Upper lobe of right lung (tissue), 1 donor: ENCODE results near the gene TSPAN15. TPM values are rescaled to one million over a fixed set of nuclear protein-coding genes. Genes with fewer than 3 reads are reported as not detected.

Experiments used
- ATAC-seq: fragments of 200-7000 bp; cut with Tn5 transposase; one replicate; pipeline ENCODE4 v1.9.1; 2020; ENCODE audit warnings: mild to moderate bottlenecking, moderate library complexity
- DNase-seq: peaks from one replicate; pipeline ENCODE4 v3.0.0-alpha.2; 2020
- H3K27ac ChIP-seq: fragments of 200-600 bp; one replicate; pipeline ENCODE4 v1.8.0; 2022
- H3K27me3 ChIP-seq: fragments of 200-600 bp; one replicate; pipeline ENCODE4 v1.8.0; 2022; ENCODE audit warnings: mild to moderate bottlenecking
- H3K36me3 ChIP-seq: fragments of 200-600 bp; one replicate; pipeline ENCODE4 v1.8.0; 2022
- H3K4me1 ChIP-seq: fragments of 200-600 bp; one replicate; pipeline ENCODE4 v1.8.0; 2022
- H3K4me3 ChIP-seq: fragments of 200-600 bp; one replicate; pipeline ENCODE4 v1.8.0; 2022; ENCODE audit warnings: mild to moderate bottlenecking
- H3K9me3 ChIP-seq: fragments of 200-600 bp; one replicate; pipeline ENCODE4 v1.8.0; 2022
- intact Hi-C: fragments of 100-400 bp; cut with DNase I; formaldehyde crosslinking; loops from one replicate; pipeline ENCODE4 v1.11.0; 2022
- total RNA-seq: library from RNA; stranded (reverse); fragmentation: NEBNext Ultra II Directional; extraction: Animal tissue kit (Norgen Biotek cat#: 25700); gene quantifications from one replicate; pipeline ENCODE4 v1.2.1, GENCODE V29; 2021
- TF ChIP-seq, protein P1 (sequence below): fragments of 200-600 bp; IDR thresholded peaks from one replicate; pipeline ENCODE4 v1.8.0; 2022; ENCODE audit warnings: antibody characterized with exemption
- donor health status: DM: no; HTN: yes; CAD: no; lungs with severe emphysema.

Gene TSPAN15
- total RNA-seq, 1 donor from 2014 or later, result 47.3 TPM

DNA sequence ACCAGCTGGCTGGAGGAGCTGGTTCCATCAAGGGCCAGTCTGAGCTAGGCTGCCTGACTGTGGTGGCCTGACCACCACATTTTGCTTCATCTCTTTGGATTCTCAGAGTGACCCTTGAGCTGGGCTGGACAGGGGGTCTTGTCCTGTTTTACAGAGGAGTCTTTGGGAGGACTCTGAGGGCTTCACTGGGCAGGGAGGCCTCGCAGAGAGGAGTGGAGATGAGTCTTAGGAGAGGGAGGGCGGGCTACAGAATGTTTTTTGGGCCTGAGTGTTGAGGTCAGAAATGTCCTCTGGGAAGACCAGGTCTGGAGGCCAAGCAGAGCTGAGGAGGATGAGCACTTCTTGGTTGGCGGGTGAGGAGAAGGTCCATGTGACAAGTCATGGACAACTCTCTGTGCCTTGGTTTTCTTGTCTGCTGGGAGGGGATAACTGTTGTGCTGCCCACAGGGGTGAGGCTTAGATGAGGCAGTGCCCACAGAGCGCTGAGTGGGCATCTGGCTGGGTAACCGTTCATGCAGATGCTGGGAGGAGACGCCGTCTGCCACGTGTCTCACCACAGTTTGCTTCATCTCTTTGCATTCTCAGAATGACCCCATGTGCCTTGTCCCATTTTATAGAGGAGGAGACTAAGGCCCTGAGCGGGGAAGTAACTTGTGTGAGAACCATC is 9.4 kb downstream of the TSPAN15 start:
- H3K9me3 ChIP-seq, result no peaks in the 10 kb centered on the region
- H3K4me1 ChIP-seq, result peaks cover 51% of the 10 kb centered on the region
- no peaks in the 10 kb centered on the region for H3K36me3 ChIP-seq
- intact Hi-C loops, result no loop called here
- TF ChIP-seq, protein P1, sequence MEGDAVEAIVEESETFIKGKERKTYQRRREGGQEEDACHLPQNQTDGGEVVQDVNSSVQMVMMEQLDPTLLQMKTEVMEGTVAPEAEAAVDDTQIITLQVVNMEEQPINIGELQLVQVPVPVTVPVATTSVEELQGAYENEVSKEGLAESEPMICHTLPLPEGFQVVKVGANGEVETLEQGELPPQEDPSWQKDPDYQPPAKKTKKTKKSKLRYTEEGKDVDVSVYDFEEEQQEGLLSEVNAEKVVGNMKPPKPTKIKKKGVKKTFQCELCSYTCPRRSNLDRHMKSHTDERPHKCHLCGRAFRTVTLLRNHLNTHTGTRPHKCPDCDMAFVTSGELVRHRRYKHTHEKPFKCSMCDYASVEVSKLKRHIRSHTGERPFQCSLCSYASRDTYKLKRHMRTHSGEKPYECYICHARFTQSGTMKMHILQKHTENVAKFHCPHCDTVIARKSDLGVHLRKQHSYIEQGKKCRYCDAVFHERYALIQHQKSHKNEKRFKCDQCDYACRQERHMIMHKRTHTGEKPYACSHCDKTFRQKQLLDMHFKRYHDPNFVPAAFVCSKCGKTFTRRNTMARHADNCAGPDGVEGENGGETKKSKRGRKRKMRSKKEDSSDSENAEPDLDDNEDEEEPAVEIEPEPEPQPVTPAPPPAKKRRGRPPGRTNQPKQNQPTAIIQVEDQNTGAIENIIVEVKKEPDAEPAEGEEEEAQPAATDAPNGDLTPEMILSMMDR, result no peak
- no peak overlapping the region for H3K4me3 ChIP-seq
- H3K27me3 ChIP-seq, result no peaks in the 10 kb centered on the region
- ATAC-seq, result peak; percentile 45
- DNase-seq, result no peak
- peak overlapping the region; percentile 30 for H3K27ac ChIP-seq

DNA sequence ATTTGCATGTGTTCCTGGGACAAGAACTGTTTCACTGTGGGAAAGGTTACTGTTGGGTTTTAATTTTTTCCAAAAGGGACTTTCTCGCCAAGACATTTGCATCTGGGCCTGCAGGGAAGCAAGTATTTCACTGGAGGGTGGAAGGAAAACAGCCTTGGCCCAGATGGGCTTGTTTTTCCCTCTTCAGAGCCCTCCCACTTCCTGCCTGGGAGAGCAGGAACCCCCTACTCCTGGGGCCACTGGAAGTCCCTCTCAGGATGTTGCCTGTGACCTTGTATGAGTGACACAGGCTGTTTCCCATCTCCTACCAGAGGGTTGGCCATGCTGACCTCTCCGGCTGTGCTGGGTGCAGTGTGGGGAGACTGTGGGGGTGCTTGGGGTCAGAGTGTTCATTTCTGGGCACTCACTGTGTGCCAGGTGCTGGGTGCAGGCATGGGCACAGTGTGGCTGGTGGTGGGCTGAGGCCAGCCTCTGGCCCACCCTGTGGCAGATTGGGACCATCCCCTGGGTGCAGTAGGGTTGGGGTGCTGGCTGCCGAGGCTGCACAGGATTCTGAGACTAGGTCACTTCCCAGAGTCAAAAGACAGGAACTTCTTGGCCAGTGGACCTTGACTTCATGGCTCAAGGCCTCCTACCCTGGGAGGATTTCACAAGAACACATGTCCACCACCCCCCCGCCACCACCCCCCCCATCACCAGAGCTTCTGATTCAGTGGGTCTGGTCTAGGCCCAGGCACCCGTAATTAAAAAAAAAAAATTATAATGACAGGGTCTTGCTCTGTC is 10.2 kb downstream of the TSPAN15 start:
- Histone ChIP-seq H3K36me3 (no peaks in the 10 kb centered on the region), H3K27ac (peak overlapping the region; percentile 30), H3K4me3 (no peak overlapping the region), H3K4me1 (peaks cover 56% of the 10 kb centered on the region), H3K27me3 (no peaks in the 10 kb centered on the region), H3K9me3 (no peaks in the 10 kb centered on the region)
- intact Hi-C loops, result no loop called here
- ATAC-seq (no peak), DNase-seq (no peak)
- TF ChIP-seq, protein P1, result no peak

DNA sequence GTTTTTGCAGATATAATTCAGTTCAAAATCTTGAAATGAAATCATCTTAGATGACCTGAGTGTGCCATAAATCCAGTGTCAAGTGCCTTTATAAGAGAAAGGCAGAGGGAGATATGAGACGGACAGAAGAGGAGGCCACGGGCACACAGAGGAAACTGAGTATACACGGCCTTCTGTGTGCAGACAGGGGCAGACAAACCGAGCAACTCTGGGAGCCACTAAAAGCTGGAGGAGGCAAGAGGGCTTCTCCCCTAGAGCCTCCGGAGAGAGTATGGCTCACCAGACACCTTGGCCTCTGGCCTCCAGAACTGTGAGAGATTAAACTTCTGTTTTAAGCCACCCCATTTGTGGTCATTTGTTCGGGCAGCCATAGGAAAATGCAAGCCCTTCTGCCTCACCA is 12.6 kb downstream of the TSPAN15 start:
- no peaks in the 10 kb centered on the region for H3K27me3 ChIP-seq
- ATAC-seq (no peak), DNase-seq (no peak)
- H3K27ac ChIP-seq, result peak overlapping the region; percentile 44
- no peak overlapping the region for H3K4me3 ChIP-seq
- H3K9me3 ChIP-seq, result no peaks in the 10 kb centered on the region
- TF ChIP-seq, protein P1, result no peak
- intact Hi-C loops, result no loop called here
- no peaks in the 10 kb centered on the region for H3K36me3 ChIP-seq
- peaks cover 47% of the 10 kb centered on the region for H3K4me1 ChIP-seq

DNA sequence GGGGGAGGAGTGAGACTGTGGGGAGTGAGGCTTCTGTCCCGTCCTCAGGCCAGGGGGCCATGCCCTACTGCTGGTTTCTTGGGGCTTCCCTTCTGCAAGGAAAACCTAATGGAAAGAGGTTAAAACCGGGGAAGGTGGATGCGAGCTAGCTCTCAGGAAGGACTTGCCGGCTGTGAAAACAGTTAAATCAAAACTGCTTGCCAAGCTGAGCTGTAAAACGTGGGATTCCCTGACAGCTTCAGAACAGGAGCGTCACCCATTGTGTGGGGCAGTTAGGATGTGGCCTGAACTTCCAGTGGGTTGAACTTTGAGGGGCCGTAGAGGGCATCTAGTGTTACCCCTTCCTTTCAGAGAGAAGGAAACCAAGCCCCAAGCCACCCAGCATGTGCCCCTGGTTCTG is 13.1 kb downstream of the TSPAN15 start:
- no peak for DNase-seq
- Histone ChIP-seq H3K27me3 (no peaks in the 10 kb centered on the region), H3K4me3 (no peak overlapping the region), H3K27ac (peak overlapping the region; percentile 44), H3K36me3 (no peaks in the 10 kb centered on the region), H3K9me3 (no peaks in the 10 kb centered on the region), H3K4me1 (peaks cover 52% of the 10 kb centered on the region)
- TF ChIP-seq, protein P1, result no peak
- intact Hi-C loops, result no loop called here
- no peak for ATAC-seq

DNA sequence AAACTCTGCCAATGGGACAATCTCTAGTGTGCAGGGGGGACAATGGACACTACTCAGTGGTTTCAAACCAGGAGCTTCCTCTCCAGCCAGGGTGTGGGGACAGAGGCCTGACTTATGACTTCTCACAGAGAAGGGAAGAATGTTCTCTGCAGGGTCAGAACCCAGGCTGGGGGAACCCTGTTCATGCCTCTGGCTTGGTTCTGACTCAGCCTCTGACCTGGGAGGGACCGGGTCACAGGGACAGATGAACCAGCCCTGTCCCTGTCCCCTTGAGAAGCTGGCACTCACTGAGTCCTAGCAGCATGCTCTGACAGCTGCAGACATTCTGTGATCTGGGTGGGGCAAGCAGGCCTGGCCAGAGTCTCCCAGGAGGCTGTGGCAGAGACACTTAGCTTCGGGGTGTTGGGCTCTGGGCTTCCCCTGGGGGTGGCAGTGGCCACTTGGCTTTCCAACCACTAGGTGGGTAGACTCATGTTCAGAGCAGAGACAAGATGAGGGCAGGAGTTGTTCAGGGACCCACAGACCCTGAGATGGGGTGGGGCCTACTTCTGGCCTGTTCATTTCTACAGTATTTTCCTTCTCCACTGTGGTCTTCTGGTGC is 13.6 kb downstream of the TSPAN15 start:
- Histone ChIP-seq H3K27me3 (no peaks in the 10 kb centered on the region), H3K36me3 (no peaks in the 10 kb centered on the region), H3K27ac (peak overlapping the region; percentile 44), H3K4me3 (no peak overlapping the region), H3K4me1 (peaks cover 57% of the 10 kb centered on the region), H3K9me3 (no peaks in the 10 kb centered on the region)
- ATAC-seq, result peak; percentile 70
- DNase-seq, result no peak
- TF ChIP-seq, protein P1, result peak; percentile 7
- intact Hi-C loops, result no loop called here
